RKO (cell line): ENCODE measurements around the gene TOP1.

Experiments used
- DNase-seq: peaks from one replicate; pipeline ENCODE4 v3.0.0-alpha.2; 2016; ENCODE audit warnings: low spot score

TOP1 gene

GRCh38 chr20:41168281-41169161, 139.9 kb downstream of the TOP1 start:
- DNase-seq: no peak

DNA sequence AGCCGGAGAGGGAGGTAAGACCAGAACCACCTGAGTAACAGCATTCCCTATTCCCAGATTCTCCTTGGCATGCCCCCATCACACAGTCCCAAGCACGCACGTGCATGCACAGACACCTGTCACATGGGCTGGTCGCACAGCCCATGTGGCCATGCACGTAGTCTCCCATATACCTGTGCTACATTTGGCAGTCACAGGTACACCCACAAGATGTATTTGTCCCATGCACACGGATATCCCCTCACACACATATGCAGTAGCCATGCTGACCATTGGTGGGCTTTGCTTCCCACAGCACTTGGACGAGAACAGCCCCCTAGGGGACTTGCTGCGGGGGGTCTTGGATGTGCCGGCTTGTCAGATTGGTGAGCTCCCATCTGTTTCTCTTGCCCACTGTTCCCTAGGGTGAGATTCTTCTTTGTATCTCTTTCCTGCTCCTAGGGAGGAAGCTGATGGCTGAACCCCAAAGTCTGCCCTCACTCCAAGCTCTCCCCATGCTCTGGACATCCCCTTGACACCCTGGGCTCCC, 140.6 kb downstream of the TOP1 start:
- DNase-seq: no peak

DNA sequence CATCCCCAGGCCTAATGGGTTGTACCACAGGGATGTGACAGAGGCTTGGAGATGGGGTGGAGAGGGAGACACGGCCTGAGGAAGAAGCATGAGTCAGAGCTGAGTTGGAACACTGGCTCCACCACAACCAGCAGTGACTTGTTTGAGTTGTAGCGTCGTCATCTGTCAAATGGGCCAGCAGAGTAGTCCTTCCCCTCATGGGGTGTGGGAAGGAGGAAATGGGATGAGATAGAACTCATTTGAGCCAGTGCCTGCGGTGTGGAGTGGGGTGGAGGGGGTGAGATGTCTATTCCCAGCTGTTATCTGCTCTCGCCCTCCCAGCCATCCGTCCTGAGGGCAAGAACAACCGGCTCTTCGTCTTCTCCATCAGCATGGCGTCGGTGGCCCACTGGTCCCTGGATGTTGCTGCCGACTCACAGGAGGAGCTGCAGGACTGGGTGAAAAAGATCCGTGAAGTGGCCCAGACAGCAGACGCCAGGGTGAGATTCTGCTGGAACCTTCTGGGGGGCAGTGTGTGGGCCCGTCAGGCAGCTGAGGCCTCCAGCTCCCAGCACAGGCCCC, 141.2 kb downstream of the TOP1 start:
- DNase-seq: peak; percentile 76

DNA sequence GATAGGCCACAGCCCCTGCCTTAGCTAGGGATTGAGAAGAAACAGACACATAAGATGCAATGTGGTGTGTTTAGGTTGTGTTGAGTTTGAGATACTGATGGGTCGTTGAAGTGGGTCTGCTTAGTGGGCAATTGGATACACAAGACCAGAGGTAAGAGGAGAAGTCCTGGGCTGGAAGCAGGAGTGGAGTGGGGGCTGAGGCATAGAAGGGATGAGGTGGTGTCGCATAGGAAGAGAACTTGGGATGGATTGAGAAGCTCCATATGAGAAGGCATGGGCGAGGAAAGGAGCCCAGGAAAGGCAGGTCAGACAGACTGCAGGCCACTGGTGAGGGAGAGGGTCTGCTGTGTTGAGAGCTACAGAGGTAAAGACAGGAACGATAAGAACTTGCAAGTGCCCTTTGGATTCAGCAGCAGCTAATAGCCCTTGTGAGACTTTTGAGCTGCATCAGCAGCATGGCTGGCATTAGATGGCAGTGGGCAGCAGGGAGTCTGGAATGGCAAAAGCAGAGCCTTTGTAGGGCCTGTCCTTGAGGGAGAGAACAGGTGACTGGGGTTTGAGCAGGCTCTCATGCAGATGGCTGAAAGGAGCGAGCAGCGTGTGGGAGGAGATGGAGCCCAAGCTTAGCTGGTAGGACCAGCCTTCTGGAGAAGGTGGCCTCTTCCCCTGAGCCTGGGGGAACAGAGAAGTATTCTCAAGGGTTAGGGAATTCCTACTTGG, 141.9 kb downstream of the TOP1 start:
- DNase-seq: no peak

DNA sequence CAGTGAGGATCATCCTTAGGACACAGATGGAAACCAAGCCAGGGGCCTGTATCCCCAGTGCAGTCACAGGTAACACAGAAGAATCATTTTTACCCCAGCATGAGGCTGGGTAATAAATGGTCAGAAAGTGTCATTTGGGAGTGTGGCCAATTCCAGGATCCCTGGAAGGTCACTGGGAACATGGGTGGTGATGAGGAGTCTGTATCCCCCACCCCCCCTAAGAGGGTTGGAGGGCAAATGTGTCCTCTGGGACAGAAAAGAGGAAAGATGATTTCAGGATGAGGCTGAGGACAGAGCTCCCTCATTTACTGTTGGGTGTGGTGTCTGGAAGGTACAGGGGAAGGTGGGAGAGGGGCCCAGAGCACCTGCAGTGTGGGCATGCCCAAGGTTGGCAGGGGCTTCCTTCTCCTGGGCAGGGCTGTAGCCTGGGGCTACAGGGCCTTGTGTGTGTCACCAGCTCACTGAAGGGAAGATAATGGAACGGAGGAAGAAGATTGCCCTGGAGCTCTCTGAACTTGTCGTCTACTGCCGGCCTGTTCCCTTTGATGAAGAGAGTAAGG, 143.2 kb downstream of the TOP1 start:
- DNase-seq: no peak

DNA sequence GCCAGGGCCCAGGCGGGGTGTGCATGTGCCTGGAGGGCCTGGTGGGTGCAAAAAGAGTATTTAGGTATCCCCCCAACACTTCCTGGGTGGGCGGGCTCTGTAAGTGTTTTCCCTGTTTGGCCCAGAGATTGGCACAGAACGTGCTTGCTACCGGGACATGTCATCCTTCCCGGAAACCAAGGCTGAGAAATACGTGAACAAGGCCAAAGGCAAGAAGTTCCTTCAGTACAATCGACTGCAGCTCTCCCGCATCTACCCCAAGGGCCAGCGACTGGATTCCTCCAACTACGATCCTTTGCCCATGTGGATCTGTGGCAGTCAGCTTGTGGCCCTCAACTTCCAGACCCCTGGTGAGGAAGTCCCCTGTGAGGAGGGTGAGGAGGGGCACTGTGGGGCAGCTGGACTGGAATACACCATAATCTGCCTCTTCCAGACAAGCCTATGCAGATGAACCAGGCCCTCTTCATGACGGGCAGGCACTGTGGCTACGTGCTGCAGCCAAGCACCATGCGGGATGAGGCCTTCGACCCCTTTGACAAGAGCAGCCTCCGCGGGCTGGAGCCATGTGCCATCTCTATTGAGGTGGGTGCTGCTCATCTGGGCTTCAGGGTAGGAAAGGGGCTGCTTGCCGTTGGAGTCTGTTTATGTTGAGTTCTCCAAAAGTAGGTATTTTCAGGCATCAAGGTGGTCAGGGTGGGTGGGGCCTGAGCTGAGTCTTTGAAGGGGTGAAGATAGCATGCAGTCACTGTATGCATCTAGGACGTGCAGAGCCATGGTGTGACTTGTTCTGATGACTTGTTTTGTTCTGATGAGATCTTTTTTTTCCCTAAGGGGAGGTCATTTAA, 143.9 kb downstream of the TOP1 start:
- DNase-seq: no peak

DNA sequence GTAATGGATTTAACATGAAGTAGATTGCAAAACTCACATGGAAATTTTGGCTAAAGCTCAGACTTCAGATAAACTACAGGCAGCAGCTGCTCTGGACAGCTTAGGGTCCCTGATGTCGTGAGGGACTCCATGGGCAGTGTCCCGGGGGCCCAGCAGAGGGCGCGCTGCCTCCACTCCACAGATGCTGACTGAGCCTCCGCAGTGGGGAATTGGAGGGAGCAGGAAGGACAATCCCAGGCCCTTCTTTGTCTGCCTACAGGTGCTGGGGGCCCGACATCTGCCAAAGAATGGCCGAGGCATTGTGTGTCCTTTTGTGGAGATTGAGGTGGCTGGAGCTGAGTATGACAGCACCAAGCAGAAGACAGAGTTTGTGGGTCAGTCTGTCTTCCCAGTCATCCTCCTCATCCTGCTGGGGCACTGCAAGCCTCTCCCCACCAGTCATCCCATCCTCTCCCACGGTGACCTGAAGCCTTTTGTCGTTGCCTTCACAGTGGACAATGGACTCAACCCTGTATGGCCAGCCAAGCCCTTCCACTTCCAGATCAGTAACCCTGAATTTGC, 144.6 kb downstream of the TOP1 start:
- DNase-seq: peak; percentile 70

- no peak for DNase-seq
Measured at GRCh38 chr20:41173791-41174341, 145.2 kb downstream of the TOP1 start.
